GM12873 (cell line): Measurements from ENCODE around the gene ASCL4.
A peak's percentile ranks its signal among the peaks of the same experiment; 100 is the strongest.

Experiments
- CTCF ChIP-seq: IDR thresholded peaks from 2 replicates; pipeline ENCODE4 v1.5.1; 2012; ENCODE audit warnings: low read depth, mild to moderate bottlenecking, moderate library complexity, low read length, control low read depth; ENCODE audit not compliant: insufficient read depth; ENCODE audit errors: missing control alignments

The ASCL4 gene

GRCh38 chr12:107748472-107748871, 26.0 kb upstream of the ASCL4 start:
- TF ChIP-seq CTCF = no peak

- TF ChIP-seq CTCF = no peak
Measured at GRCh38 chr12:107749083-107749482, 25.4 kb upstream of the ASCL4 start.

GRCh38 chr12:107759410-107759809, 15.1 kb upstream of the ASCL4 start:
- no peak for TF ChIP-seq CTCF

- no peak for TF ChIP-seq CTCF
Measured at GRCh38 chr12:107760207-107760808, 14.2 kb upstream of the ASCL4 start.

- peak; percentile 64 for TF ChIP-seq CTCF
Measured at GRCh38 chr12:107760809-107761501, 13.5 kb upstream of the ASCL4 start, which contains the start of gene PRDM4. Gene PRDM4, minus strand, starts transcription at chr12:107761137. Its CDS starts 622 bp downstream, at chr12:107760515.

GRCh38 chr12:107761502-107761904, 13.0 kb upstream of the ASCL4 start:
- no peak for TF ChIP-seq CTCF

- no peak for TF ChIP-seq CTCF
Measured at GRCh38 chr12:107762874-107763273, 11.6 kb upstream of the ASCL4 start.
